IMR-90 (cell line): Measurements from ENCODE around the gene GPR45.

ENCODE experiments used
- BHLHE40 ChIP-seq: fragments of 150-350 bp; IDR thresholded peaks from 2 replicates; pipeline ENCODE4 v1.6.1; 2016; ENCODE audit warnings: mild to moderate bottlenecking, low read depth, low read length
- CEBPB ChIP-seq: IDR thresholded peaks from 2 replicates; pipeline ENCODE4 v1.6.1; 2012; ENCODE audit warnings: low read depth, low read length, improper control_type of control experiment
- CHD1 ChIP-seq: IDR thresholded peaks from 2 replicates; pipeline ENCODE4 v1.6.1; 2012; ENCODE audit warnings: low read depth, low read length, improper control_type of control experiment
- FOS ChIP-seq: fragments of 150-350 bp; IDR thresholded peaks from 2 replicates; pipeline ENCODE4 v1.6.1; 2016; ENCODE audit warnings: low read depth, low read length
- POLR2A ChIP-seq: IDR thresholded peaks from 2 replicates; pipeline ENCODE4 v1.6.1; 2012; ENCODE audit warnings: mild to moderate bottlenecking, low read depth, low read length
- RAD21 ChIP-seq: IDR thresholded peaks from 2 replicates; pipeline ENCODE4 v1.6.1; 2012; ENCODE audit warnings: low read length, improper control_type of control experiment
- TF ChIP-seq, protein P1 (sequence below): conservative IDR thresholded peaks from 2 replicates; pipeline ENCODE4 v1.5.1; 2012; ENCODE audit warnings: mild to moderate bottlenecking, low read depth, low read length, improper control_type of control experiment

DNA sequence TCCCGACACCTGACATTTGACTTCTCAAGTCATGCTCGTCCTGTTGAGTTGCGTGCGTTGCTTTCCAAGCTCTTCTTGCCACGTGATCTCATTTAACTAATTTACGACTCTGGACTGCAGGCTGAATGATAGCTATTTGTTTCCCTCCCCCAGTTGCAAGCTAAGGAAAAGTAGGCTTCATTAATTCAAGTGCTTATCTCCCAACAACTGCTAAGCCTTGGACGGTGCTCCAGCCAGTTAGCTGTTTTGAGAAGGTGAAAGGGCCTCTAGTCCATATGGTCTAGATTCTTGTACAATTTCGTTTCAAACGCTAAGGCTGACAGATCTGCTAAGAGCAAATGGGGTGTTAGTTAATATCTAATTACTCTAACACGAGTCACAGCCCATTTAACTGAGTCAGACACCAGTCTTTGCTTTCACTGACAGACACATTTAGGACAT lies 21.1 kb downstream of the GPR45 start:
- no peak for TF ChIP-seq POLR2A
- TF ChIP-seq CEBPB = no peak
- TF ChIP-seq, protein P1, sequence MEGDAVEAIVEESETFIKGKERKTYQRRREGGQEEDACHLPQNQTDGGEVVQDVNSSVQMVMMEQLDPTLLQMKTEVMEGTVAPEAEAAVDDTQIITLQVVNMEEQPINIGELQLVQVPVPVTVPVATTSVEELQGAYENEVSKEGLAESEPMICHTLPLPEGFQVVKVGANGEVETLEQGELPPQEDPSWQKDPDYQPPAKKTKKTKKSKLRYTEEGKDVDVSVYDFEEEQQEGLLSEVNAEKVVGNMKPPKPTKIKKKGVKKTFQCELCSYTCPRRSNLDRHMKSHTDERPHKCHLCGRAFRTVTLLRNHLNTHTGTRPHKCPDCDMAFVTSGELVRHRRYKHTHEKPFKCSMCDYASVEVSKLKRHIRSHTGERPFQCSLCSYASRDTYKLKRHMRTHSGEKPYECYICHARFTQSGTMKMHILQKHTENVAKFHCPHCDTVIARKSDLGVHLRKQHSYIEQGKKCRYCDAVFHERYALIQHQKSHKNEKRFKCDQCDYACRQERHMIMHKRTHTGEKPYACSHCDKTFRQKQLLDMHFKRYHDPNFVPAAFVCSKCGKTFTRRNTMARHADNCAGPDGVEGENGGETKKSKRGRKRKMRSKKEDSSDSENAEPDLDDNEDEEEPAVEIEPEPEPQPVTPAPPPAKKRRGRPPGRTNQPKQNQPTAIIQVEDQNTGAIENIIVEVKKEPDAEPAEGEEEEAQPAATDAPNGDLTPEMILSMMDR = no peak
- no peak for TF ChIP-seq BHLHE40
- no peak for TF ChIP-seq CHD1
- no peak for TF ChIP-seq FOS
- TF ChIP-seq RAD21 = no peak
